NCI-H446 (cell line): ENCODE measurements around the gene IL18R1.

ENCODE experiments used
- DNase-seq, 2 experiments: peaks; one replicate each; lab custom pipeline; 2025; lab: John Stamatoyannopoulos, UW

IL18R1 gene

DNA sequence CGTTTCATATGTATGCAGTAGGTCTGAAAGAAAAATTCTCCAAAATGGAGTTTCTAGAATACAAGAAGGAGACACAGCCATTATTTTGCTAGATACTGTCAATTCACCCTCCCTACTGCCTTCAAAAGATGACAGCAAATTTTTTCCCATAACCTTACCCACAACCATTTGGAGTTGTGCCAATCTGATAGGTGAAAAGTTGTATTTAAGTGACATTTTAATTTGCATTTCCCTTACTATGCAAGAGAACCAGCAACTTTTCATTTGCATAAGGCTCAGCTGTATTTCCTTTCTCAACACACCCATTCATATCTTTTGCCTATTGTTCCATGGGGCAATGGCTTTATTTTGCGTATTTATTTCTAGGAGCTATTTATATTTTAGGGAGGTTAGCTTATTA, 36.0 kb downstream of the IL18R1 start:
- DNase-seq, result no peak

GRCh38 chr2:102392096-102392495, 36.5 kb downstream of the IL18R1 start:
- DNase-seq, result no peak

- DNase-seq, result no peak
Observed at GRCh38 chr2:102392942-102393341, 37.3 kb downstream of the IL18R1 start.

DNA sequence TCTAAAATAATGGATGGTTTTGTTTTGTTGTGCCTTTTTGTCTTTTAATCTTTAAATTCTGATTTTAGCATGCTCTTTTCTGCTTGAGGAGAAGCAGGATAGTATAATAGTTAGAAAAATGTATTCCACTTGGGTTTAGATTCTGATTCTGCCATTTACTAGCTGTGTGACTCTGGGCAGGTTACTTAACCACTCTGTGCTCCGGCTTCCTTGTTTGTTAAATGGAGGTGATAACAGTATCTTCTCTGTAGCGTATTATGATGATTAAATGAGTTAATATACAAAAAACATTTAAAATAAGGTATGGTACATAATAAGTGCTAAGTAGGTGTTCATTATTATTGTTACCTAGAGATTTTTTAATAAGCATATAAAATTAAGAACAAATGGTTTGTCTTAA, 40.4 kb downstream of the IL18R1 start:
- no peak for DNase-seq

DNA sequence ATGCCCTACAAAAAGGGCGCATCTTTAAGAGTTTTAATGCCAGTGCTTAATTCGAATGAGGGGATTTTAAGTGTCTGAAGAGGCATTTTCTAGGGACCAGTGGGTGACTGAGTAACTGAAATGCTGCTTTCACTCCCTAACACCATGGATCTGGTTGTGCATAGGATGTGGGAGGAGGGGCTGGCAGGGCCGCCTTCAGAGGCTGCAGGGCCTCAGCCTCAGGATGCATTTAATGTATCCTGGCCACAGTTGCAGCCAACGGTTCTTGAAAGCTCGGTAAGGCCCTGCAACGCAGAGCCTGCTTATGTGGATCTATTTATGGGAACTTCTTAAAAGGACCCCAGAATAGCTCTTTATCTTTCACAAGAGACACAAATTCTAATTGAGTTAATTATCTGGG, 41.6 kb downstream of the IL18R1 start:
- DNase-seq, result no peak

DNA sequence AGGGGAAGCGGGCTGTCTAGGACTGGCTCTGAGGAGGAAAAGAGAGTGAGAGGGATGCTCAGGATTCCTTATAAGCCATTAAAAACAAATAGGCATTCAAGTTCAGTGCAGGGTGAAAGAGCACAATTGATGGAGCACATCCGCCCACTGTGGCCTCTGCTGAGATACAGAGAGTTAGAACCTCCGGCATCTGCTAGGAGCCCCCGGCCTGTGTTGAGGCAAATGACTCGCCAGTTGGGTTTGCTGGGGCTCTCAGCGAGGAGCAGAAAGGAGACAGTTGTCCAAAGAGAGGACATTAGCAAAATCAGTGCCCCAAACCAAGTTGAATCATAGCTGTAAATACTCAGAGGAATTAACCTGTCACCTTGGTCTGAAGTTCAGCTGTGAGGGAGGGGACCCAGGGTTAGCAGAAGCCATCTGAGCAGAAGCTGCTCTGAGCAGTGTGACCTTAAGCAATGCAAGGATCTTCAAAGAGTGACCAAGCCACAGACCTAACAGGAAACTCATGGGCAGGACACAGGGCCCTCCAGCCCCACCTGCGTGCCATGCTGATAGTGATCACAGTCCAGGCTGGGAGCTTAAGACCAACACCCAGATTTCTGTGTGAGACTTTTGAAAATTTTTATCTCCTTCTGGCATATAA, 44.0 kb downstream of the IL18R1 start:
- no peak for DNase-seq

DNA sequence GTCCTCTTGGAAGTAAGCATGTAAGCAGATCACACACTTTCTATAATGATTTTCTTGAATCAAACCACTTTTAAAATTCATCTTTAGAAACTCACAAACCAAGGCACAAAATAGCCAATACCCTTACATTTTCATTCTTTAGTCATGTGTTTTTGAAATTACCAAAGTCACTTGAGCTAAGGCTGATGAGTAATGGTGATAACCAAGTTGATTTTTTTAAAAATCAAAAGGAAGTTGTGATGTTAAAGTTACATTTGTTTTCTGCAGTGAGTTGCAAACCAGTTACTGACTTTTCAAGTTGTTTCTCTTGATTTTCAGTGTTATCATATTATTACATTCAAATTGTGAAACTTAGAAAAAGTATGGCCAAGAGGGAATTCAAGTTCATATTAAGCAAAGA, 45.9 kb downstream of the IL18R1 start:
- no peak for DNase-seq

GRCh38 chr2:102401865-102402264, 46.3 kb downstream of the IL18R1 start:
- no peak for DNase-seq

DNA sequence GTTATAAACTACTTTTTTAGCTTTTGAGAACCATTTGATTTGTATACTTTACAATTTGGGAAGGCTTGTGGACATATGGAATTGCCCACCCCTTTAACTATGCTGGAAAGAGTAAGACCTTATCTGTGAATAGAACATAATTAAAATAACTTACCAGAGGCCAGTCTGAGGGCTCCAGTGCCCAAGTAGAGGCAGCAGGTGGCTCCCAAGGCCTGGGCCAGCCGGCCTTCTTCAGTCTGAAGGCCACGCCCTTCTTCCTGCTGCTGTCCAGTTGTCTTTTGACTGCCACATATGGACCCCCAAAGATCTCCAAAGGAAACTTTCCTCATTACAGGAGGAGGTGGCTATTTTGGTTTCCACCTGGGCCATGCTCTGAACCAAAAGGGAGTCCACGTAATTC, 55.4 kb downstream of the IL18R1 start:
- DNase-seq, result no peak

- DNase-seq, result no peak
Observed at GRCh38 chr2:102412199-102412598, 56.6 kb downstream of the IL18R1 start.

- no peak for DNase-seq
Observed at GRCh38 chr2:102417946-102418345, 62.4 kb downstream of the IL18R1 start.

- no peak for DNase-seq
Observed at GRCh38 chr2:102418421-102418961, 62.9 kb downstream of the IL18R1 start.

DNA sequence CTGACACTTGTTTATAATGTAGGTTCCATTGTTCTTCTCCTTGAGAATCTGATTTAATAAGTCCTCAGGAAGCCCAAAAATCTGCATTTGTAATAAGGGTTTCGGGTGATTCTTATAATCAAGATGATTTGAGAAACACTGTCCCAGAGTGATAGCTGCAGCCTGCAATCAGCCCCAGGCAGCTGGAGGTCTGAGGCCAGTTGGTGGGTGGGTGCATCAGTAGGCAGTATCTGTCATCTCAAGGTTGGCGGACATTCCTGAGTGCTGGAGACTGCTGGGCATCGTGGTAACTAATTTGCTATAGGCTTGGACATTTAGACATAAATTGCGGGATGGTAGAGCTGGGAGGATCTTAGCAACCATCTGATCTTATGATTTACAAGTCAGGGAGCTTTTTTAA, 64.7 kb downstream of the IL18R1 start:
- DNase-seq, result no peak

- no peak for DNase-seq
Observed at GRCh38 chr2:102421890-102422759, 66.5 kb downstream of the IL18R1 start.

DNA sequence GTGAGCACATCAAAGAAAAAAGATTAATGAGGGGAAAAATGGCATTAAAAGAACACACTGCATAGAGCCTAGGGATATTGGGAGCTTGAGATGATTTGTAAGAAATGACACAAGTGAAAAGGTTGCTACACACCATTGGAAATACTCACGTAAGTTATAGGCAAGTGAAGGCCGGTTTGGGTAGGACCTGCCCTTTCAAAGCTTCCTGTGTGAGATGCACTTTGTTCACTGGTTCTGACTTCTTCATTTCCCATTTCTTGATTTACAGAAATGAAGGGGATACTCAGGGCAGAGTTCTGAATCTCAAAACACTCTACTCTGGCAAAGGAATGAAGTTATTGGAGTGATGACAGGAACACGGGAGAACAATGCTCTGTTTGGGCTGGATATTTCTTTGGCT, 67.3 kb downstream of the IL18R1 start, which contains the start of gene IL18RAP:
Gene IL18RAP, plus strand, starts transcription at position 251 of the 400 bp plus-strand sequence. Its CDS starts 118 bp downstream, at position 369.
- no peak for DNase-seq

GRCh38 chr2:102423368-102423767, 67.8 kb downstream of the IL18R1 start:
- no peak for DNase-seq

DNA sequence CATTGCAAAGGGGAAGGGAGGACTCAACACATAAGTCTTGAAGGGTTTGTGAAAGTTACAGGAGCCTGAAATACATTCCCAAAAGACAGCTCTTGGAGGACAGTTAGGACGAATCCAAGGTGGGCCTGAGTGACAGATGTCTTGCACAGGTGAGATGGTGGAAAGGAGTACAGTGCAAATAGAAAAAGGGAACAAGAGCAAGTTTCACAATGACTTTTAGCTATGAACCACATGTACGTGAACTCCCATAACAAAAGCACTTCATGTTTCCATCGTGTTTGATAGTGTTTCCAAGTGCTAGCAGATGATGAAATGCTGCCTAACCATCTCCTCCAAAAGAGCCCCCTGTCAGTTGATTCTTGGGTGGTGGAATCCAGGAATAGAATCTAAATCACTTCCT, 69.2 kb downstream of the IL18R1 start:
- no peak for DNase-seq

GRCh38 chr2:102425441-102426132, 70.0 kb downstream of the IL18R1 start:
- no peak for DNase-seq

DNA sequence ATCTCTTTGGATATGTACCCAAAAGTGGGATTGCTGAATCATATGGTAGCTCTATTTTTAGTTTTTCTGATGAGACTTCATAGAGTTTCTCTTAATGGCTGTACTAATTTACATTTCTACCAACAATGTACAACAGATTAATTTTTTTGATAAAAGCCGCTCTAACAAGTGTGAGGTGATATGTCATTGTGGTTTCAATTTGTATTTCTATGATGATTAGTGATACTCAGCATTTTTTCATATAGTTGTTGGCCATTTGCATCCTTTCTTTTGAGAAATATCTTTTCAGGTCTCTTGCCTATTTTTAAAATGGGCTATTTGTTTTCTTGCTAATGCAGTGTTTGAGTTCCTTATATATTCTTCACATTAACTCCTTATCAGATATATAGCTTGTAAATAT, 71.7 kb downstream of the IL18R1 start:
- no peak for DNase-seq

DNA sequence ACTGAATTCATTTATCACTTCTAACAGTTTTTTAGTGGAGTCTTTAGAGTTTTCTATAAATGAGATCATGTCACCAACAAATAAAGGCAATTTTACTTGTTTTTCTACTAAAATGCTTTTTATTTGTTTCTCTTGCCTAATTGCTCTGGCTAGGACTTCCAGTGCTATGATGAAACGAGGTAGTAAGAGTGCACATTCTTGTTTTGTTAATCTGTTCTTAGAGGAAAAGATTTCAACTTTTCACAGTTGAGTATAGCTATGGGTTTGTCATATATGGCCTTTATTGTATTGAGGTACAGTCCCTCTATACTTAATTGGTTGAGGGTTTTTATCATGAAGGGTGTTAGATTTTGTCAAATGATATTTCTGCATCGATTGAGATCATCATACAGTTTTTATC, 73.0 kb downstream of the IL18R1 start:
- no peak for DNase-seq

DNA sequence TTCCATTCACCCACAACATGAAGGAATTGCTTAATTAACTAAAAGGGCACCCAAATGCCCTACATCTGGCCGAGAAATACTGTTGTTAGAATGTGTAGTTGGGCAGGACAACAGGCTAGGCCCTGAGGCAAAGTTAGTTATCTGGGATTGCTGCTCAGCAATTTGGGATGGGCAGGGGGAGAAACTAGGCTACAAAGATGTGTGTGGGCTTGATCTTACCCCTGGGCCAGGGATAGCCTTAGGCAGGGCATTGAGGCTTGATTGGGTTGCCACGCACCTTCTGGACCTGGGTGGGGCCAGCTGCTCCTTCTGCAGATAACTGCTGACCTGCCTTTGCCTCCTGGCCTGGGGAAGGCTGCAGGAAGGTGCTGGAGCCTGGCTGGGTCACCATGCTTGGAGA, 76.8 kb downstream of the IL18R1 start:
- DNase-seq, result no peak

DNA sequence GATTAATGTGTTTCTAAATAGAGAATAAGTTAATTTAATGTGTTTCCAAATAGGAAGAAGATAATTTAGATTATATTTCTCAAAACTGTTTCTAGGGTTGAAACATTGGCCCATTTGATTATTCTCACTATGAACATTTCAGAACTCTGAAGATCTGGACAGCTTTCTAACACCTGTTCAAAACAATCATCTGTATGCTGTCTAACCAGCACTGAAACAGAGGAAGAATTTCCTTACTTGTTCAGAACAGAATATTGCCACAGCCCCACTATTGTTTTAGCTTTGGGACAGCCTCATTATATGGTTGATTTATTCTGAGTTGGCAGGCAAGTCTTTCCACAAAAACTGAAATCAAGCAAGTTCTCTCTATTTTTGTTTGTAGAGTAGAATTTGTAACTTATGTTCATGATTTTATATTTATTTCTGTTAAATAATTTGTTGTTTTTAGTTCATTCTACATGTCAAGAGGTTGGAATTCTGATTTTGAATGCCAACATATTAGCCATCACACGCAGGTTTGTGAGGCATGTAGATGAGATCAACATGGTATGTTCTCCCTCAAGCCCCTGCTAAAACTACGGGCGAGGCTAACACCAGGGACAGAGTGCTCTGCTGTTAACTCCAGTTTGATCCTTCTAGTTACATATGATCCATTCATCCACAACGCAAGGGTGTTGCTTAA, 78.5 kb downstream of the IL18R1 start:
- DNase-seq, result no peak
